H7 (cell line): ENCODE data around the gene ITPKC. TPM values are rescaled to one million over a fixed set of nuclear protein-coding genes. Genes with fewer than 3 reads are reported as not detected.
A peak's percentile ranks its signal among the peaks of the same experiment; 100 is the strongest.
"Not testable (repeated sequence)": the region's sequence is repeated elsewhere in the genome, so short reads cannot be mapped to it uniquely, and the experiment has no call there.

ENCODE experiments used
- DNase-seq: peaks from one replicate; pipeline ENCODE4 v3.0.0; 2012
- H3K27me3 ChIP-seq: 2 replicates; pipeline ENCODE4 v1.6.0; 2011; ENCODE audit warnings: mild to moderate bottlenecking, low read length; ENCODE audit not compliant: control insufficient read depth, insufficient read depth
- H3K36me3 ChIP-seq: replicated peaks from 2 replicates; pipeline ENCODE4 v1.5.1; 2011; ENCODE audit warnings: low read length; ENCODE audit not compliant: control insufficient read depth, insufficient read depth
- H3K4me3 ChIP-seq: 2 replicates; pipeline ENCODE4 v1.5.1; 2011; ENCODE audit warnings: low read depth, mild to moderate bottlenecking, control low read depth, low read length, moderate library complexity; ENCODE audit not compliant: insufficient read depth
- total RNA-seq: library from RNA; depleted of rRNA; stranded (reverse); fragments of >200 nt; shearing (Covaris generic); gene quantifications from 2 replicates; pipeline ENCODE4 v1.2.3, GENCODE V29; 2014

ITPKC gene
- total RNA-seq, 1 experiment from 2014 or later: 10.5 TPM

- no peaks in the 10 kb centered on the region for H3K27me3 ChIP-seq
- peak within 1 kb of the TSS; percentile 70 for H3K4me3 ChIP-seq
- peaks cover 16% of the 10 kb centered on the region for H3K36me3 ChIP-seq
- DNase-seq: peak; percentile 97
Measured at GRCh38 chr19:40750874-40751537, 34.1 kb downstream of the ITPKC start, which contains the start of gene SNRPA. SNRPA (plus strand) TSS chr19:40751203; CDS start chr19:40751409, 206 bp downstream.

- peaks cover 27% of the 10 kb centered on the region for H3K36me3 ChIP-seq
- DNase-seq: no peak
- peak overlapping the region; percentile 70 for H3K4me3 ChIP-seq
- no peaks in the 10 kb centered on the region for H3K27me3 ChIP-seq
Measured at GRCh38 chr19:40752257-40752781, 35.4 kb downstream of the ITPKC start.

GRCh38 chr19:40754611-40755247 is 37.8 kb downstream of the ITPKC start:
- H3K27me3 ChIP-seq: no peaks in the 10 kb centered on the region
- no peak overlapping the region for H3K4me3 ChIP-seq
- peaks cover 41% of the 10 kb centered on the region for H3K36me3 ChIP-seq
- no peak for DNase-seq

- no peaks in the 10 kb centered on the region for H3K27me3 ChIP-seq
Measured at GRCh38 chr19:40755248-40755624, 38.3 kb downstream of the ITPKC start.

GRCh38 chr19:40755791-40756190 is 38.9 kb downstream of the ITPKC start:
- no peak for DNase-seq
- H3K4me3 ChIP-seq: no peak overlapping the region
- peaks cover 50% of the 10 kb centered on the region for H3K36me3 ChIP-seq
- no peaks in the 10 kb centered on the region for H3K27me3 ChIP-seq

More at GRCh38 chr19:40755248-40755624, 38.3 kb downstream of the ITPKC start:
- no peak for DNase-seq
- Histone ChIP-seq H3K4me3 (no peak overlapping the region), H3K36me3 (peaks cover 45% of the 10 kb centered on the region)

- DNase-seq: no peak
- Histone ChIP-seq H3K4me3 (no peak overlapping the region), H3K27me3 (no peaks in the 10 kb centered on the region), H3K36me3 (peaks cover 55% of the 10 kb centered on the region)
Measured at GRCh38 chr19:40756502-40757110, 39.7 kb downstream of the ITPKC start.

- Histone ChIP-seq H3K4me3 (no peak overlapping the region), H3K27me3 (no peaks in the 10 kb centered on the region), H3K36me3 (peaks cover 71% of the 10 kb centered on the region)
- no peak for DNase-seq
Measured at GRCh38 chr19:40758491-40758890, 41.6 kb downstream of the ITPKC start.

- no peak for DNase-seq
- H3K27me3 ChIP-seq: no peaks in the 10 kb centered on the region
- no peak overlapping the region for H3K4me3 ChIP-seq
- peaks cover 77% of the 10 kb centered on the region for H3K36me3 ChIP-seq
Measured at GRCh38 chr19:40759352-40759751, 42.4 kb downstream of the ITPKC start.

- H3K36me3 ChIP-seq: peaks cover 60% of the 10 kb centered on the region
- H3K27me3 ChIP-seq: no peaks in the 10 kb centered on the region
- DNase-seq: no peak
- H3K4me3 ChIP-seq: no peak overlapping the region
Measured at GRCh38 chr19:40762754-40763470, 46.0 kb downstream of the ITPKC start.

GRCh38 chr19:40763526-40763925 is 46.6 kb downstream of the ITPKC start:
- Histone ChIP-seq H3K27me3 (no peaks in the 10 kb centered on the region), H3K36me3 (peaks cover 56% of the 10 kb centered on the region), H3K4me3 (no peak overlapping the region)
- DNase-seq: no peak

GRCh38 chr19:40763963-40764362 is 47.1 kb downstream of the ITPKC start:
- Histone ChIP-seq H3K27me3 (no peaks in the 10 kb centered on the region), H3K4me3 (no peak overlapping the region), H3K36me3 (peaks cover 56% of the 10 kb centered on the region)
- DNase-seq: no peak

- H3K27me3 ChIP-seq, DNase-seq: not testable (repeated sequence)
- H3K36me3 ChIP-seq: peaks cover 36% of the 10 kb centered on the region
Measured at GRCh38 chr19:40766385-40766784, 49.5 kb downstream of the ITPKC start.

GRCh38 chr19:40768869-40769268 is 52.0 kb downstream of the ITPKC start:
- no peak for DNase-seq
- H3K27me3 ChIP-seq: no peaks in the 10 kb centered on the region
- peaks cover 15% of the 10 kb centered on the region for H3K36me3 ChIP-seq
- no peak overlapping the region for H3K4me3 ChIP-seq

More at GRCh38 chr19:40766385-40766784, 49.5 kb downstream of the ITPKC start:
- not testable (repeated sequence) for H3K4me3 ChIP-seq

- not testable (repeated sequence) for H3K36me3 ChIP-seq, H3K27me3 ChIP-seq, H3K4me3 ChIP-seq, DNase-seq
Measured at GRCh38 chr19:40771101-40771862, 54.4 kb downstream of the ITPKC start.
